SH-SY5Y (cell line): ENCODE data around the gene CCL20.

Source experiments
- GATA2 ChIP-seq: IDR thresholded peaks from 2 replicates; pipeline ENCODE4 v1.6.1; 2011; ENCODE audit warnings: mild to moderate bottlenecking, low read depth, low read length
- GATA3 ChIP-seq: IDR thresholded peaks from 2 replicates; pipeline ENCODE4 v1.6.1; 2011; ENCODE audit warnings: low read depth, mild to moderate bottlenecking, low read length, moderate library complexity

CCL20 gene

DNA sequence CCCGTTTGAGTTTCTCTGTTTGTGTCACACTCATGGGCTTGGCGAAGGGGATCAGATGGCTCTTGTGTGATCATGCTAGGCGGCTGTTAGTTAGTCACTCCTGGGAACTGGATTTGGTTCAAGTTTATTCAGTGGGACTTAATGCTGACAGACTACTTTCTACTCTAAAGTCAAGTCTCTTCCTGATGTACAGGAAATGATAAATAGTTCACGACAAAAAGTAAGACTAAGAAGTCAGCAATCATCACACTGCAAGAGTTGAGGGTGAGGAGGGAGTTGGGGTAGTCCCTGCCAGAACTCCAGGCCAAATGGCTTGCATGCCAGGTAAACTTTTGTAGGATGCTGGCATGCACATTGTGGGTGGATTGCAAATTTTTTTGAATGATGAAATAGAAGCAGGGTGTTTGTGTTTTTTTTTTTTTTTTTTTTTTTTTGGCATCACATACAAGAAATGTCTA, 25.1 kb upstream of the CCL20 start:
- TF ChIP-seq GATA2 (no peak), GATA3 (no peak)

DNA sequence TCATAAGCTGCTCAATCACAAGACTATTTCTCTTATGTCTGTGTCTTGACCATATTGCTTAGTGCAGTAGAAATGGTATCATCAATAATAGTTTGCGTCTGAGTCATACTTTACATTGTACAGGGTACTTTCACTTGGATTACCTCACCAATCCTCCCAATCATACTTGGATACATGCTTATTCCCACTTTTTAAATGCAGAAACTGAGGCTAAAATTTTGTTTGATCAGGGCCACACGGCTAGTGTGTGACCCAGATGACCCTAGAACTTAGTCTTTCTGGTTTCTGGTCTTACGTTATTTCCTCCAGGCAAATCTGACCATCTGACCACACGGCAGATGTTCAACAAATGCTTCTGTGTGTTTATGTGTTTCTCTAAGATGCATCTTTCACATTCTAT, 23.8 kb upstream of the CCL20 start:
- TF ChIP-seq GATA3 (no peak), GATA2 (no peak)

DNA sequence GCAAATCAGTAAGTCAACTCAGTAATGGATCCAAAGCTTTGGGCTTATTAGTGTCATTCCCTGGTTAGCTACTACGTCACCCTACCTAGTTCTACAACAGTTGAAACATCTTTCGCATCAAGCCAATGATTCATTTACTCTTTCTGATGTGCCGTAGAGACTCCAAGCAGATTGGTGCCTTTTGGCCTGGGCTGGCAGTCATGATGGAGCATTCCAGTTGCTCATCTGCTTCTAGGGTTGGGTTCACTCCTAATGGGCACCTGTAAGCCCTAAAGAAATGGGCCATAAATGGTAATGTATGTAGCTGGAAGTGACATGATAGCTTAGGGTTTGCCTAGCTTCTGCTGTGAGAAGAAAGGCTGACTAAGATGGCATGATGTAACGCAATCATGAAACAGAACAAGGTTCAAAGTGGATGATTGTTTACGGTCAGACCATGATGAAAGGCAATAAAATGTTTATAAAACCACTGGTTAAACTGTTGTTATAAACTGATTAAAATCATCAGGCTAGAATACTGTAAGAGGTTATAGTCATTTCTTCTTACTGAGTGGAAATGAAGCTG, 20.4 kb upstream of the CCL20 start:
- no peak for TF ChIP-seq GATA3
- no peak for TF ChIP-seq GATA2

DNA sequence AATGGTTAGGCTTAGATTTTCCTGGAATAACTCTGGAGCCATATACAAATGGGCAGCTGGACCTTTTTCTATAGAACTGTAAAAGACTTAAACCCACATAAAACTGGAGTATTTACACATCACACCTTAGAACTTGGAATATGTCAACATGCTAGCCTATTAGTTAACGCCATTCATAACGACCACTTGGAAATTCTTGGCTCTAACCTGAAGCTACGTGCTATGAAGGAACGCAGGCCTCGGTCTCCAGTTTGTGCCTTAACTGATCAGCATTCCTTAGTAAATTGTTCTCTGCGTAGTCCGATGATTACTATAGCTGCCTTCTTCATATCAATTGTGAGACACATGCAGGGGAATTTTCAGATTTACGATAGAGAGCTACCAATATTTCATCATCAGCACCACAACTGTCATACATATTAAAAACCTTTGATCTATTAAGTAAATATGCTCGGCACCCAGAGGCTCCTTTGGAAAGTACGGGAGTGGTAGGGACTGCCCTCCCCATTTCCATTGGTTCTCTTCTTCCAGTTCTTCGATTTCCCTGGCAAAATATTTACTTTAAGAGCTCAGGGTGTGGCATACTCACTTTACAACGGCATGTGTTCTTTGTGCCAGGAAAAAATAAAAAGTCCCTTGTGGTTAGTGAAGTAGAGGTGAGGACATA, 17.5 kb upstream of the CCL20 start:
- TF ChIP-seq GATA3 (no peak), GATA2 (no peak)

DNA sequence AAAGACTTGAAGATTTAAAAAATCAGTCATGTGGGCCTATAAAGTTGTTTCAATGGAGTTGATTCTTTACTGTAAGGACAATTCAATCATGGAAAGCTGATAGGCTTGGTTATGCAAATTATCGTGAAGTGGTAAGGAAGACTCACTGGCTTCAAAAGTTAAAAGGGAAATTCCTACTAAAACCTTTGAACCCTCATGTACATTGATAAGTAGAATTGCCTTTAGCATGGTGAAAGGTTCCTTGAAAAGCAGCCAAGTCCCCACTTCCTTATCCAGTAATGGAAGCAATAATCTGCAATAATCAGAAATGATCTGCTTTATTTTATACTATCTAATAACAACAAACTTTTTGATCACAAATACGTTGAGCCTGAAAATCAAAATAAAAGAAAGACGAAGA, 14.4 kb upstream of the CCL20 start:
- TF ChIP-seq GATA3 (no peak), GATA2 (no peak)

DNA sequence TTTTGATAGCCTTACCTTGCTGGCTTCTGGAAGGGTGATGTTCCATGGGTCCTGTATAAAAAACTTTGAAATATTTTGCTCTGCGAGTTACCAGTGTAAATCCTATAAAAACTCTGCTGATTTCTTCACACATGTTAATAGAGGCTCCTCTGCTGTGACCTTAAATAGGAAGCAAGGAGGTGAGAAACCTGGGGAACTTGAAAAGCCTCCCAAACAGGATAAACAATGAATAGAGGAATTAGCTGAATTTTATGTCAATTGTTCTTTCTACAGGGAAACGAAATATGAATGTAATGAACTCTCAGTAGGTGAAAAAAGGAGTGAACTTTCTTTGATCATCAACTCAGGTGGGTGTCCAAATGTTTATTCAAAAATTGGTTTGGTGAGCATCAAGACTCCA, 10.8 kb upstream of the CCL20 start:
- no peak for TF ChIP-seq GATA3
- no peak for TF ChIP-seq GATA2

DNA sequence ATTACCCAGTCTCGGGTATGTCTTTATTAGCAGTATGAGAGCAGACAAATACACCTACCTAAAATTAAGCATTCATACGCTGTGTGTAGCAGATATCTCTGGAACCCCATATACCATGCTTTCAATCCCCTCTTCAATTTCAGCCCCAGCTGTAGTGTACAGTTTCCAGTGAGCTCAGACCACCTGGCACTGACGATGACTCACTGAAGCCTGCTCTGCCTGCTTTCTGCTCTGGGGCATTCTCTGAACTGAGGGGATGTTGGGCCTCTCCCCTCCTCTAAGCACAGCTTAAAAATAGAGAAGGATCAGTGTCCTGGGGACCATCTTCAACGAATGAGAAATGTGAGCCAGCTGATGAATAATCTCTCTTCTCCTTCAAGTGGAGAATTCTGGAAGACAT, 8.7 kb upstream of the CCL20 start:
- TF ChIP-seq GATA2 (no peak), GATA3 (no peak)

DNA sequence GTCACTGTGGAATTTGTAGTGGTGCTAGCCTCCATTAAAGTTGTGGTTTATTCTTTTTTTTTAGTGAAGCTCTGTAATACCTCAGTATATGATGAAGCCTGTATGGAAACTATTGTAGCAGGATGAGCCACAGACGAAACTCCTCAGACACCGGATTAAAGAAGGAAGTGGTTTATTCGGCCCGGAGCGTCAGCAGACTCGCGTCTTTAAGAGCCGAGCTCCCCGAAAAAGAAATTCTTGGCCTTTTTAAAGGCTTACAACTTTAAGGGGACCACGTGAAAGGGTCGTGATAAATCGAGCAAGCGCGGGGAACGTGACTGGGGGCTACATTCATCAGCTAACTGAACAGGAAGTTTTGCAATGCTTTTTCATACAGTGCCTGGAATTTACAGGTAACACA, 8.1 kb upstream of the CCL20 start:
- TF ChIP-seq GATA2, result no peak
- no peak for TF ChIP-seq GATA3

DNA sequence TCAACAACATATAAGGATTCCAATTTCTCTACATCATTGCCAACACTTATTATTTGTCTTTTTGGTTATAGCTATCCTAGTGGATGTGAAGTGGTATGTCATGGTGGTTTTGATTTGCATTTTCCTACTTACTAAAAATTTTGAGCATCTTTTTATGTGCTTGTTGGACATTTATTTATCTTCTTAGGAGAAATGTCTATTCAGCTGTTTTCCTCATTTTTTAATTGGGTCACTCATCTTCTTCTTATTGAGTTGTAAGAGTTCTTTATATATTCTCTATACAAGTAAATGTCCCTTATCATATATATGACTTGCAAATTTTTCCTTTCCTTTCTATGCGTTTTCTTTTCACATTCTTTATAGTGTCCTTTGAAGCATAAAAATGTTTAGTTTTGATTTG, 4.7 kb upstream of the CCL20 start:
- TF ChIP-seq GATA3 (no peak), GATA2 (no peak)

DNA sequence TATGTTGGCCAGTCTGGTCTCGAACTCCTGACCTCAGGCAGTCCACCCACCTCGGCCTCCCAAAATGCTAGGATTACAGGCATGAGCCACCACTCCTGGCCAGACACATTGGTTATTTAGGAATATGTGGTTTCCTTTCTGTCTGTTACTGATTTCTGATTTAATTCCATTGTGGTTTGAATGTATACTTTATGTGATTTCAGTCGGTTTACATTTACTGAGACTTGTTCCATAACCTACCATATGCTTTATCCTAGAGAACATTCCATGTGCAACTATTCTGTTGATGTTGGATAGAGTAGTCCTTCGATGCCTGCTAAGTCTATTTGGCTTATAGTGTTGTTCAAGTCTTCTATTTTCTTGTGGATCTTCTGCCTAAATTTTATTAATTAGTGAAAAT, 1.6 kb upstream of the CCL20 start:
- TF ChIP-seq GATA3 (no peak), GATA2 (no peak)

DNA sequence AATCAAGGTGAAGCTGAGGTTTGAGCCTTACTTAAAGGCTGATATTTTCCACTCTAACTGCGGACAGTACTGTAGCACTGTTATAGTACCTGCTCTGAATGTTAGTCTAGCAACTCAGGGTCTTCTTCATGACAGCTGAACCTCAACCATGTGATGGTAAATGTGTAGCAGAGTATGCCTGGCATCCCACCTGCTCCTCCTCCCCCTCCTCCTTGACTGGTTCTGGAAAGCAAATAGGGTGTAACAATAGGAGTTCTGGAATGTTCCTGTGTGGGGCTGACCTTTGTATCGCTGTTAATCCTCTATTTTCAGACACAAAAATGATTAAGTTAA, 447 bp upstream of the CCL20 start:
- TF ChIP-seq GATA3, result no peak

DNA sequence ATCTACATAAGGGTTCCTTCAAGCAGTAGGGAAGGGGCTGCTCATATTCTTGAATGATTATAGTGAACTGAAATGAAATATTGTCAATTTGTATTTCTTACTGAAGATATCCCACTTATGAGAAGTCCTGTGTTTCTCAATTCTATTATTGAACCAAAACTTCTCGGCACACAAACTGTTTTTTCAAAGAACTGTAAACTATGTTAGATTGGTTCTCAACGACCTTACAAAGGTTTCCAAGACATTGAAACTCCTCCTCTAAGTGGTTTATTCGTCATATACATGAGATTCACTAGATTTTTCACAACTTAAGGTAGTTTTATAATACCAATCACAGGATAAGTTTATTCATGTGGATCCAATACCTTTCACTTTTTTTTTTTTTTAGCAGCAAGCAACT, 1.4 kb downstream of the CCL20 start:
- TF ChIP-seq GATA3 (no peak), GATA2 (no peak)

DNA sequence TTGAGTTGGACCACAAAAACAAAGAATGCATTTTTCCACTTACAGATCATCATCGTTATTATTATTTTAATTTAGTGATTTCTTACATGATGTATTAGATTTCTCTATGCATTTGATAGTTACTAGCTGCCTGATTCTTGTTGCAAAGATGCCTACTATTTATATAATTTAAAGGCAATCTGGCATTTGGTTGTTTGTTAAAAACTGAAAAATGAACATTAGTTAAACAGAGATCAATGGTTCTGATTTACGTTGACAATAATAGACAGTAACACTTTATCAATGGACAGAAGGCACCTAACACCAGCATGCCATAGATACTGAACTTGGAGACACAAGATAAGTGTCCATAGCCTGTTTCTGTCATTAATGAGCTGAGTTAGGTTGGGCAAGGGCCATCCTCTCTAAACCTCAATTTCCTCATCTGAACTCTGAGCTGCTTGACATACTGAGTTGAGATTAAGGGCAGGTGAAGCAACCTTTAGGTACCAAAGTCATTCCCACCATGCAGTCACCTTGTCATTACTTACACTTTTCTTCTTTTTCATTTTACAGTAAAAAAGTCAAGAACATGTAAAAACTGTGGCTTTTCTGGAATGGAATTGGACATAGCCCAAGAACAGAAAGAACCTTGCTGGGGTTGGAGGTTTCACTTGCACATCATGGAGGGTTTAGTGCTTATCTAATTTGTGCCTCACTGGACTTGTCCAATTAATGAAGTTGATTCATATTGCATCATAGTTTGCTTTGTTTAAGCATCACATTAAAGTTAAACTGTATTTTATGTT, 3.1 kb downstream of the CCL20 start:
- TF ChIP-seq GATA3 (no peak), GATA2 (no peak)

DNA sequence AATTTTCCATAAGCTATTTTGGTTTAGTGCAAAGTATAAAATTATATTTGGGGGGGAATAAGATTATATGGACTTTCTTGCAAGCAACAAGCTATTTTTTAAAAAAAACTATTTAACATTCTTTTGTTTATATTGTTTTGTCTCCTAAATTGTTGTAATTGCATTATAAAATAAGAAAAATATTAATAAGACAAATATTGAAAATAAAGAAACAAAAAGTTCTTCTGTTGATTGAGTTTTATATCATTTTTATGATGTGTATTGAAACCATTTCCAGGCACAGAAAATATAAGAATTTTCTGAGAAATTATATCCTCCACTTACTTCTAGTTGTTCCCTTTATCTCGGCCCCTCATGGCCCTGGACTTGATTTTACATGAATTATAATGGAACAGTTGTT, 3.7 kb downstream of the CCL20 start:
- no peak for TF ChIP-seq GATA2
- no peak for TF ChIP-seq GATA3
